ENCODE data around the gene GIMAP8. TPM values are rescaled to one million over a fixed set of nuclear protein-coding genes. Genes with fewer than 3 reads are reported as not detected.

Gene GIMAP8
- total RNA-seq, 1 donor from 2014 or later: not detected

GRCh38 chr7:150448789-150449147 is 1.7 kb upstream of the GIMAP8 start:
- Histone ChIP-seq H3K9me3 (ENCODE audit: low read depth) (no peaks in the 10 kb centered on the region), H3K79me2 (ENCODE audit: low read depth) (no peaks in the 10 kb centered on the region), H2AFZ (replicated peaks) (peak overlapping the region; percentile 54), H3K27ac (no peak overlapping the region), H3K4me3 (no peak overlapping the region), H3K27me3 (peaks cover 40% of the 10 kb centered on the region), H3K36me3 (no peaks in the 10 kb centered on the region), H4K20me1 (ENCODE audit: low read depth) (no peaks in the 10 kb centered on the region), H3K4me1 (no peaks in the 10 kb centered on the region), H3K9ac (no peak overlapping the region), H3F3A (ENCODE audit: low read depth) (no peaks in the 10 kb centered on the region), H3K4me2 (no peak overlapping the region)
- Mint-ChIP-seq H3K4me3 (no peak overlapping the region), H3K9me3 (no peaks in the 10 kb centered on the region), H3K4me1 (peaks cover 17% of the 10 kb centered on the region), H3K27ac (no peak overlapping the region), H3K27me3 (ENCODE audit: insufficient read depth, low read depth) (peaks cover 13% of the 10 kb centered on the region), H3K36me3 (no peaks in the 10 kb centered on the region)
- TF ChIP-seq EZH2phosphoT487 (IDR thresholded peaks at IDR 0.05) (no peak), EZH2 (IDR thresholded peaks at IDR 0.05) (no peak)
- TF ChIP-seq, protein P1, sequence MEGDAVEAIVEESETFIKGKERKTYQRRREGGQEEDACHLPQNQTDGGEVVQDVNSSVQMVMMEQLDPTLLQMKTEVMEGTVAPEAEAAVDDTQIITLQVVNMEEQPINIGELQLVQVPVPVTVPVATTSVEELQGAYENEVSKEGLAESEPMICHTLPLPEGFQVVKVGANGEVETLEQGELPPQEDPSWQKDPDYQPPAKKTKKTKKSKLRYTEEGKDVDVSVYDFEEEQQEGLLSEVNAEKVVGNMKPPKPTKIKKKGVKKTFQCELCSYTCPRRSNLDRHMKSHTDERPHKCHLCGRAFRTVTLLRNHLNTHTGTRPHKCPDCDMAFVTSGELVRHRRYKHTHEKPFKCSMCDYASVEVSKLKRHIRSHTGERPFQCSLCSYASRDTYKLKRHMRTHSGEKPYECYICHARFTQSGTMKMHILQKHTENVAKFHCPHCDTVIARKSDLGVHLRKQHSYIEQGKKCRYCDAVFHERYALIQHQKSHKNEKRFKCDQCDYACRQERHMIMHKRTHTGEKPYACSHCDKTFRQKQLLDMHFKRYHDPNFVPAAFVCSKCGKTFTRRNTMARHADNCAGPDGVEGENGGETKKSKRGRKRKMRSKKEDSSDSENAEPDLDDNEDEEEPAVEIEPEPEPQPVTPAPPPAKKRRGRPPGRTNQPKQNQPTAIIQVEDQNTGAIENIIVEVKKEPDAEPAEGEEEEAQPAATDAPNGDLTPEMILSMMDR (IDR thresholded peaks at IDR 0.05): peak; percentile 92
- peak; percentile 82 for DNase-seq (ENCODE audit: low spot score)

DNA sequence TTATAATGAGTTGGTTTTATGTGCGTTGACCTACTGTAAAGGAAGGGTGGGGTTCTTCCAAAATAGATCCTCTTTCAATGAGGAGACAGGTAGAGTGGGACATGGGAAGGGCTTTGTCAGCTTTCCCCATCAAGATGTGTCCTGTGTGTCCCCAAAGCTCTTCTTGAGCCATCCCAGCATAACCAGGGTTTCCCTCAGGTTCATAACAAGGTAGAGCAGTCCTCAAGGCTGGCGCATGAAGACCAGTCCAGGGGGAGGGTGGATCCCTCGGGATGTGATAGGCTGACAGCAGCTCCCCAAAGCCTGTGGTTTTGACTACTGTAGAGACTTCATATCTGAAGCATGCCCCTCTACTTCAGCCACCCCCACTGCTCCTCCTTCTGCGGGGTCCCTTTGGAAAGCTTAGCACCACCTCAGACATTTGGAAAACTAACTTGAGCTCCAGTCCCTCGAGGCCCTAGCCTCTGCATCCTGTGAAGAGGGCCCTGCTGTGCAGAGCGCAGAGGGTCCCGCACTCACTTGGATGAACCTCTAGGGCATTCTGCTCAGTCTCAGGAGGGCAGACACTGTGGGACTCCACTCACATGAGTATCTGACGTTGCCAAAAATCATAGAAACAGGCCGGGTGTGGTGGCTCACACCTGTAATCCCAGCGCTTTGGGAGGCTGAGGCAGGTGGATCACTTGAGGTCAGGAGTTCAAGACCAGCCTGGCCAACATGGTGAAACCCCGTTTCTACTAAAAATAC is 1.1 kb upstream of the GIMAP8 start:
- Histone ChIP-seq H3K9ac (no peak overlapping the region), H3K4me1 (no peaks in the 10 kb centered on the region), H3K79me2 (ENCODE audit: low read depth) (no peaks in the 10 kb centered on the region), H3K4me2 (no peak overlapping the region), H3K4me3 (no peak overlapping the region), H3F3A (ENCODE audit: low read depth) (no peaks in the 10 kb centered on the region), H3K36me3 (no peaks in the 10 kb centered on the region), H3K27me3 (peaks cover 40% of the 10 kb centered on the region), H3K27ac (no peak overlapping the region), H4K20me1 (ENCODE audit: low read depth) (no peaks in the 10 kb centered on the region), H3K9me3 (ENCODE audit: low read depth) (no peaks in the 10 kb centered on the region), H2AFZ (replicated peaks) (no peak overlapping the region)
- no peaks in the 10 kb centered on the region for H3K9me3 Mint-ChIP-seq
- no peak overlapping the region for H3K4me3 Mint-ChIP-seq
- peaks cover 17% of the 10 kb centered on the region for H3K4me1 Mint-ChIP-seq
- H3K36me3 Mint-ChIP-seq: no peaks in the 10 kb centered on the region
- peaks cover 13% of the 10 kb centered on the region for H3K27me3 Mint-ChIP-seq (ENCODE audit: insufficient read depth, low read depth)
- TF ChIP-seq EZH2phosphoT487 (IDR thresholded peaks at IDR 0.05) (no peak), EZH2 (IDR thresholded peaks at IDR 0.05) (no peak)
- TF ChIP-seq, protein P1 (IDR thresholded peaks at IDR 0.05): no peak
- no peak for DNase-seq (ENCODE audit: low spot score)
- no peak overlapping the region for H3K27ac Mint-ChIP-seq

DNA sequence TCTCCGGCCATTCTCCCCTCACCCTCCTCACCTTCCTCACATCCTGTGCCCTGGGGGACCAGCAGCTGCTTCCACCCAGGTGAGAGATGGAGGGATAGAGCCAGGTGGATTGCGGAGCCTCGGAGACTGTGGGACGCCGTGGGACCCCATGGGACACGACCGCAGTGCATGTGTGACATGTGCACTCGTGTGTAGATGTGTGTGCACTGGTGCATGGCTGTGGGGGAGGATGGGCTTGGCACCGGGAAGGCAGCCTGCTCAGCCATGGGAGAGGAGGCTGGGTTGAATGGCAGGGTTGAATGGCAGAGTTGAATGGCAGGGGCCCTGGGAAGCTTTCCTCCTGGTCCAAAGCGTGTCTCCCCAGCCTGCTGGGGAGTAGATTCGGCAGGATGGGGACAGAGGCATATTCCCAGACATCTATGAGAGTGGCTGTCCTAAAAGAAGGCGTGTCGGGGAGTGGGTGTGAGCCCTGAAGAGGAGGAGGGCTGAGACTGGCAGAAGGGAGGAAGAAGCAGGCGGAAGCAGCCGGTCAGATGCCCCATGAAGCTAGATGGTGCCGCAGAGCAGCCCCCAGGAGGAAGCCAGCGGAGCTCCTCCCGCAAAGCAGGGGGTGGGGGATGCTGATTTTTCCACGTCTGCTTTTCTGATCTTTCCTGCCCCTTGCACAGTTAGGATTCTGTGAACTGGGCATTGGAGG is 815 bp downstream of the GIMAP8 start:
- H3K4me1 Mint-ChIP-seq: peaks cover 17% of the 10 kb centered on the region
- Histone ChIP-seq H3K4me1 (no peaks in the 10 kb centered on the region), H3K4me3 (no peak overlapping the region), H3K27ac (no peak overlapping the region), H3K4me2 (no peak overlapping the region), H3F3A (ENCODE audit: low read depth) (no peaks in the 10 kb centered on the region), H2AFZ (replicated peaks) (peak overlapping the region; percentile 31), H4K20me1 (ENCODE audit: low read depth) (no peaks in the 10 kb centered on the region), H3K9me3 (ENCODE audit: low read depth) (no peaks in the 10 kb centered on the region), H3K79me2 (ENCODE audit: low read depth) (no peaks in the 10 kb centered on the region), H3K36me3 (no peaks in the 10 kb centered on the region), H3K9ac (no peak overlapping the region), H3K27me3 (peaks cover 40% of the 10 kb centered on the region)
- no peak for DNase-seq (ENCODE audit: low spot score)
- peaks cover 13% of the 10 kb centered on the region for H3K27me3 Mint-ChIP-seq (ENCODE audit: insufficient read depth, low read depth)
- TF ChIP-seq, protein P1 (IDR thresholded peaks at IDR 0.05): no peak
- TF ChIP-seq EZH2 (IDR thresholded peaks at IDR 0.05) (no peak), EZH2phosphoT487 (IDR thresholded peaks at IDR 0.05) (no peak)
- peak overlapping the region; percentile 25 for H3K4me3 Mint-ChIP-seq
- peaks cover under 1% of the 10 kb centered on the region for H3K9me3 Mint-ChIP-seq
- H3K36me3 Mint-ChIP-seq: no peaks in the 10 kb centered on the region
- H3K27ac Mint-ChIP-seq: no peak overlapping the region
